Gastroesophageal sphincter (tissue), 4 donors: ENCODE results near the gene BABAM2. TPM values are rescaled to one million over a fixed set of nuclear protein-coding genes. Genes with fewer than 3 reads are reported as not detected.
A peak's percentile ranks its signal among the peaks of the same experiment; 100 is the strongest.

Experiments used
- ATAC-seq: fragments of 150-250 bp; one replicate; pipeline ENCODE4 v1.9.1; 2016; ENCODE audit warnings: mild to moderate bottlenecking, moderate library complexity
- H3K27ac ChIP-seq, 4 donors: fragments of 200-600 bp; sonication (generic) in 3 of 4; 1 replicate in 3 of 4; 2 replicates in 1 of 4; pipeline ENCODE4 v1.5.1; 2016 to 2019
- H3K27me3 ChIP-seq: fragments of 200-600 bp; sonication (generic); one replicate; pipeline ENCODE4 v1.5.1; 2019
- H3K36me3 ChIP-seq, 2 donors: fragments of 200-600 bp; sonication (generic); one replicate each; pipeline ENCODE4 v1.5.1; 2019; ENCODE audit warnings: control low read depth in 1 of 2
- H3K4me1 ChIP-seq, 3 donors: fragments of 200-600 bp; sonication (generic); 1 replicate in 2 of 3; 2 replicates in 1 of 3; pipeline ENCODE4 v1.5.1; 2016 to 2019; ENCODE audit warnings: control low read depth in 2 of 3
- H3K4me3 ChIP-seq, 2 donors: fragments of 200-600 bp; sonication (generic); one replicate each; pipeline ENCODE4 v1.5.1; 2019; ENCODE audit warnings: mild to moderate bottlenecking in 1 of 2, moderate library complexity in 1 of 2
- H3K9me3 ChIP-seq, 3 donors: fragments of 200-600 bp; sonication (generic); one replicate each; pipeline ENCODE4 v1.5.1; 2017 to 2019; ENCODE audit warnings: control low read depth in 2 of 3
- CTCF ChIP-seq, 4 experiments: fragments of 200-600 bp in 2 of 4; fragments of 450-650 bp in 2 of 4; sonication (generic) in 1 of 4; IDR thresholded peaks; one replicate each; pipeline ENCODE4 v1.5.1; 2017 to 2019; ENCODE audit warnings: antibody characterized with exemption in 4 of 4, mild to moderate bottlenecking in 2 of 4, moderate library complexity in 2 of 4
- EP300 ChIP-seq: sonication (generic); formaldehyde crosslinking; IDR thresholded peaks from one replicate; pipeline ENCODE4 v1.6.1; 2017; ENCODE audit warnings: antibody characterized with exemption, mild to moderate bottlenecking
- POLR2A ChIP-seq, 2 donors: fragments of 450-650 bp; IDR thresholded peaks; one replicate each; pipeline ENCODE4 v1.6.1; 2017; ENCODE audit warnings: antibody characterized with exemption in 2 of 2, mild to moderate bottlenecking in 2 of 2, moderate library complexity in 1 of 2
- POLR2AphosphoS5 ChIP-seq: sonication (generic); formaldehyde crosslinking; IDR thresholded peaks from one replicate; pipeline ENCODE4 v1.6.1; 2017; ENCODE audit warnings: antibody characterized with exemption
- WGBS, 2 donors: methylation state at CpG; one replicate each; pipeline ENCODE4 v1.1.5; 2018; ENCODE audit warnings: low coverage in 1 of 2; 5-methylcytosine and 5-hydroxymethylcytosine counted together
- total RNA-seq, 4 donors: library from RNA; depleted of rRNA; stranded (reverse); fragments of >200 nt; gene quantifications; one replicate each; pipeline ENCODE4 v1.1.0, GENCODE V29; 2016

The BABAM2 gene
- total RNA-seq, 4 donors from 2014 or later, result 28.5 to 43.6 (median 37.4) TPM

GRCh38 chr2:28201671-28202180, 311.2 kb downstream of the BABAM2 start:
- ATAC-seq, result peak; percentile 89
- Histone ChIP-seq H3K27me3 (no peaks in the 10 kb centered on the region), H3K4me3 (no peak overlapping the region), H3K27ac (peak overlapping the region in 1 of 4 donors; percentile 35), H3K4me1 (peaks cover 0 to 4% (median 0%) of the 10 kb centered on the region in 3 donors), H3K9me3 (no peaks in the 10 kb centered on the region), H3K36me3 (peaks cover 0 to 7% of the 10 kb centered on the region in 2 donors)
- WGBS, 2 donors, result 43 to 100% methylated on average over 4 to 6 of the region's 7 CpGs
- no peak for TF ChIP-seq POLR2A (IDR thresholded peaks at IDR 0.05)
- TF ChIP-seq POLR2AphosphoS5, result peak; percentile 23
- no peak for TF ChIP-seq CTCF (IDR thresholded peaks at IDR 0.05)
- no peak for TF ChIP-seq EP300

- Histone ChIP-seq H3K27me3 (no peaks in the 10 kb centered on the region), H3K4me3 (no peak overlapping the region), H3K36me3 (peaks cover 0 to 4% of the 10 kb centered on the region in 2 donors), H3K9me3 (no peaks in the 10 kb centered on the region), H3K4me1 (peaks cover 0 to 6% (median 0%) of the 10 kb centered on the region in 3 donors), H3K27ac (no peak overlapping the region)
- no peak for TF ChIP-seq CTCF (IDR thresholded peaks at IDR 0.05)
- no peak for TF ChIP-seq EP300
- no peak for TF ChIP-seq POLR2AphosphoS5
- no peak for TF ChIP-seq POLR2A (IDR thresholded peaks at IDR 0.05)
- ATAC-seq, result no peak
- 84 to 91% methylated on average over 3 of the region's 3 CpGs for WGBS, 2 donors
Measured at GRCh38 chr2:28202719-28203118, 312.2 kb downstream of the BABAM2 start.

GRCh38 chr2:28206762-28207161, 316.2 kb downstream of the BABAM2 start:
- H3K27me3 ChIP-seq, result no peaks in the 10 kb centered on the region
- TF ChIP-seq POLR2A (IDR thresholded peaks at IDR 0.05) (no peak), CTCF (IDR thresholded peaks at IDR 0.05) (no peak), POLR2AphosphoS5 (no peak), EP300 (no peak)
- no peaks in the 10 kb centered on the region for H3K9me3 ChIP-seq
- no peak for ATAC-seq
- no peaks in the 10 kb centered on the region for H3K36me3 ChIP-seq
- peaks cover 0 to 16% (median 0%) of the 10 kb centered on the region in 3 donors for H3K4me1 ChIP-seq
- H3K4me3 ChIP-seq, result no peak overlapping the region
- no peak overlapping the region for H3K27ac ChIP-seq
- 56 to 67% methylated on average over 3 of the region's 3 CpGs for WGBS, 2 donors

DNA sequence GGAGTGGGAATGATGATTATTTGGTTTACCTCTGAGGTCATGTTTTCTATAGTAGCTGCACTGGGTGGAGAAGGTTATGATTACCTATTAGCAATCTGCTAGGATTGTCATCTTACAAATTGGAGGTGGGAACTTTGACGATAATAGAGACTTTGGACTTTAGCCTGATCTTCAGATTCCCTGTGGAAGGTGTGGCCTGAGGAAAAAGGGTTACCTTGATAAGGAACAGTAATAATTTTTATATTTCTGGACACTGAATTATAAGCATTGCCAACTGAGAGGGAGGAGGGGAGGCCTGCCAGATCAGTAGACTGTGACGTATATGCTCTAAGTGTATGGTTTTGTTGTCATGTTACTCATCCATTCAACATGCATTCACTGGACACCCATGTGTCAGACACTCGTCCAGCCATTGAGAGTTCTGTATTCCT, 318.7 kb downstream of the BABAM2 start:
- H3K4me3 ChIP-seq, result no peak overlapping the region

More for the DNA sequence above, 318.7 kb downstream of the BABAM2 start:
- Histone ChIP-seq H3K36me3 (no peaks in the 10 kb centered on the region), H3K27ac (no peak overlapping the region), H3K4me1 (peaks cover 0 to 16% (median 0%) of the 10 kb centered on the region in 3 donors), H3K27me3 (no peaks in the 10 kb centered on the region), H3K9me3 (no peaks in the 10 kb centered on the region)
- TF ChIP-seq POLR2AphosphoS5 (no peak), POLR2A (IDR thresholded peaks at IDR 0.05) (no peak), CTCF (IDR thresholded peaks at IDR 0.05) (no peak), EP300 (no peak)
- WGBS, 2 donors, result 85 to 100% methylated on average over 1 to 3 of the region's 3 CpGs
- no peak for ATAC-seq
